Smooth muscle cell (in vitro differentiated cells): ENCODE measurements around the gene KATNAL1. TPM values are rescaled to one million over a fixed set of nuclear protein-coding genes. Genes with fewer than 3 reads are reported as not detected.

Source experiments
- DNase-seq: peaks from one replicate; lab custom pipeline; 2025; ENCODE audit not compliant: unreplicated experiment; lab: John Stamatoyannopoulos, UW
- H2AFZ ChIP-seq: fragments of 200-600 bp; sonication (generic); 2 replicates; pipeline ENCODE4 v1.6.0; 2016; ENCODE audit warnings: antibody characterized with exemption, low read depth, mild to moderate bottlenecking
- H3F3A ChIP-seq: fragments of 200-600 bp; sonication (generic); 2 replicates; pipeline ENCODE4 v1.6.0; 2017; ENCODE audit warnings: antibody characterized with exemption, low read depth
- H3K27ac ChIP-seq: fragments of 200-600 bp; sonication (generic); 2 replicates; pipeline ENCODE4 v1.5.1; 2016; ENCODE audit warnings: low read depth, mild to moderate bottlenecking
- H3K27me3 ChIP-seq: fragments of 200-600 bp; sonication (generic); 2 replicates; pipeline ENCODE4 v1.6.1; 2016; ENCODE audit warnings: low read depth, mild to moderate bottlenecking
- H3K36me3 ChIP-seq: fragments of 200-600 bp; sonication (generic); 2 replicates; pipeline ENCODE4 v1.5.1; 2016; ENCODE audit warnings: low read depth
- H3K4me1 ChIP-seq: fragments of 200-600 bp; sonication (generic); 2 replicates; pipeline ENCODE4 v1.5.1; 2016; ENCODE audit warnings: low read depth
- H3K4me2 ChIP-seq: fragments of 200-600 bp; sonication (generic); 2 replicates; pipeline ENCODE4 v1.6.0; 2016; ENCODE audit warnings: mild to moderate bottlenecking
- H3K4me3 ChIP-seq: fragments of 200-600 bp; sonication (generic); 2 replicates; pipeline ENCODE4 v1.5.1; 2016; ENCODE audit warnings: mild to moderate bottlenecking
- H3K79me2 ChIP-seq: fragments of 200-600 bp; sonication (generic); 2 replicates; pipeline ENCODE4 v1.6.0; 2016; ENCODE audit warnings: low read depth, mild to moderate bottlenecking
- H3K9ac ChIP-seq: fragments of 200-600 bp; sonication (generic); 2 replicates; pipeline ENCODE4 v1.6.0; 2016; ENCODE audit warnings: low read depth
- H3K9me3 ChIP-seq: fragments of 200-600 bp; sonication (generic); replicated peaks from 2 replicates; pipeline ENCODE4 v1.5.1; 2016; ENCODE audit warnings: low read depth
- H4K20me1 ChIP-seq: fragments of 200-600 bp; sonication (generic); 2 replicates; pipeline ENCODE4 v1.6.0; 2016; ENCODE audit warnings: low read depth
- WGBS: methylation state at CpG from one replicate; pipeline ENCODE4 v1.1.7; 2016; ENCODE audit warnings: low lambda C conversion rate; 5-methylcytosine and 5-hydroxymethylcytosine counted together
- polyA plus RNA-seq: library from polyadenylated mRNA; unstranded; fragments of >200 nt; fragmentation: Nextera tagmentation; extraction: Ambion mirVana; gene quantifications from 2 replicates; pipeline ENCODE4 v1.2.1, GENCODE V29; 2016
- total RNA-seq: library from RNA; depleted of rRNA; stranded (reverse); fragments of >200 nt; gene quantifications from 2 replicates; pipeline ENCODE4 v1.2.3, GENCODE V29; 2014
- TF ChIP-seq, protein P1 (sequence below): fragments of 200-600 bp; sonication (generic); IDR thresholded peaks from 2 replicates; pipeline ENCODE4 v1.5.1; 2017; ENCODE audit warnings: borderline replicate concordance, mild to moderate bottlenecking, antibody characterized with exemption; ENCODE audit not compliant: insufficient read depth, poor library complexity, severe bottlenecking

Gene KATNAL1
- total and polyA plus RNA-seq, 2 experiments from 2014 or later: 12.4 to 35.1 TPM

DNA sequence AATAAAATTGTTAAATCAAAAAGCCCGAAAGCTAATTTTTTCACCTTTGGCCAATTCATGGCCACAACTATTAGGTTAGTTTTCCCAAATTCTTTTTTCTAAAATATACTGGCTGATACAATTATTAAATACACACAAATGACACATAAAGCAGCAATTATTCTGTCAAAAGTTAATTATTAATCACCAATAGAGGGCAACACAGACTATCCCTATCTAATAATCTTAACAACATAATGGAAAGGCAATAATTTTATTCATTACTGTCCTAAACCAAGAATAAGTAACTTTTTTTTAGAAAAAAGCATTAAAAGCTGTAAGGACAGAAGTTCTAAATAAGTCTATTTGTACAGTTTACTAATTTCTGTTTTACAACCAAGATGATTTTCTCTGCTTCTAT, 51.7 kb downstream of the KATNAL1 start:
- H3F3A ChIP-seq: peaks cover 17% of the 10 kb centered on the region
- H3K9me3 ChIP-seq: no peaks in the 10 kb centered on the region
- peaks cover 15% of the 10 kb centered on the region for H3K79me2 ChIP-seq
- no peak overlapping the region for H3K4me3 ChIP-seq
- DNase-seq: no peak
- H2AFZ ChIP-seq: no peak overlapping the region
- H3K27me3 ChIP-seq: no peaks in the 10 kb centered on the region
- H4K20me1 ChIP-seq: peaks cover 19% of the 10 kb centered on the region
- no peak overlapping the region for H3K4me2 ChIP-seq
- 100% methylated on average over 1 of the region's 1 CpG for WGBS
- TF ChIP-seq, protein P1, sequence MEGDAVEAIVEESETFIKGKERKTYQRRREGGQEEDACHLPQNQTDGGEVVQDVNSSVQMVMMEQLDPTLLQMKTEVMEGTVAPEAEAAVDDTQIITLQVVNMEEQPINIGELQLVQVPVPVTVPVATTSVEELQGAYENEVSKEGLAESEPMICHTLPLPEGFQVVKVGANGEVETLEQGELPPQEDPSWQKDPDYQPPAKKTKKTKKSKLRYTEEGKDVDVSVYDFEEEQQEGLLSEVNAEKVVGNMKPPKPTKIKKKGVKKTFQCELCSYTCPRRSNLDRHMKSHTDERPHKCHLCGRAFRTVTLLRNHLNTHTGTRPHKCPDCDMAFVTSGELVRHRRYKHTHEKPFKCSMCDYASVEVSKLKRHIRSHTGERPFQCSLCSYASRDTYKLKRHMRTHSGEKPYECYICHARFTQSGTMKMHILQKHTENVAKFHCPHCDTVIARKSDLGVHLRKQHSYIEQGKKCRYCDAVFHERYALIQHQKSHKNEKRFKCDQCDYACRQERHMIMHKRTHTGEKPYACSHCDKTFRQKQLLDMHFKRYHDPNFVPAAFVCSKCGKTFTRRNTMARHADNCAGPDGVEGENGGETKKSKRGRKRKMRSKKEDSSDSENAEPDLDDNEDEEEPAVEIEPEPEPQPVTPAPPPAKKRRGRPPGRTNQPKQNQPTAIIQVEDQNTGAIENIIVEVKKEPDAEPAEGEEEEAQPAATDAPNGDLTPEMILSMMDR: no peak
- H3K9ac ChIP-seq: no peak overlapping the region
- H3K36me3 ChIP-seq: peaks cover 7% of the 10 kb centered on the region
- no peak overlapping the region for H3K27ac ChIP-seq
- H3K4me1 ChIP-seq: peaks cover 22% of the 10 kb centered on the region

GRCh38 chr13:30253830-30254229, 53.5 kb downstream of the KATNAL1 start:
- TF ChIP-seq, protein P1: no peak
- Histone ChIP-seq H2AFZ (no peak overlapping the region), H3K4me2 (no peak overlapping the region), H3K9me3 (no peaks in the 10 kb centered on the region), H3K4me1 (peaks cover 22% of the 10 kb centered on the region), H3K9ac (no peak overlapping the region), H3F3A (peaks cover 17% of the 10 kb centered on the region), H3K4me3 (no peak overlapping the region), H3K79me2 (peaks cover 18% of the 10 kb centered on the region), H3K36me3 (peaks cover 15% of the 10 kb centered on the region), H4K20me1 (peaks cover 19% of the 10 kb centered on the region), H3K27me3 (no peaks in the 10 kb centered on the region), H3K27ac (no peak overlapping the region)
- DNase-seq: no peak
- 89% methylated on average over 7 of the region's 7 CpGs for WGBS

DNA sequence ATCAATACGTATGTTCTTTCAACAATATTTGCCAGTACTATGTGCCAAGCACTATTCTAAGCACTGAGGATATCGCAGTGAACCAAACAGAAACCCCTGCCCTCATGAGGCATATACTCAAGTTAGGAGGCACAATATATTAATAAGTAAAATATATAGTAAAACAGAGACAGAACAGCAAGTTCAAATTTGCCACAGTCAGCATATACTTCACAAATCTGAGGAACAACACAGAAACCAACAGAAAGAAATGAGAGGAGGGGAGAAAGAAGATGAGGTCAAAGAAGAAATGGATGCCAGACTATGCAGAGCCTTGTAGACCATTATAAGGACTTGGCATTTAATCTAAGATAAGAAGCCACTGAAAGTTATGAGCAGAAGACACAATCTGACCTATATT, 59.9 kb downstream of the KATNAL1 start:
- H3K4me2 ChIP-seq: no peak overlapping the region
- DNase-seq: no peak
- H2AFZ ChIP-seq: no peak overlapping the region
- H4K20me1 ChIP-seq: peaks cover 6% of the 10 kb centered on the region
- H3F3A ChIP-seq: no peaks in the 10 kb centered on the region
- no peak overlapping the region for H3K9ac ChIP-seq
- peaks cover 8% of the 10 kb centered on the region for H3K36me3 ChIP-seq
- no peaks in the 10 kb centered on the region for H3K4me1 ChIP-seq
- 94% methylated on average over 2 of the region's 2 CpGs for WGBS
- no peaks in the 10 kb centered on the region for H3K27me3 ChIP-seq
- H3K27ac ChIP-seq: no peak overlapping the region
- TF ChIP-seq, protein P1: no peak
- H3K4me3 ChIP-seq: no peak overlapping the region
- peaks cover 27% of the 10 kb centered on the region for H3K79me2 ChIP-seq
- no peaks in the 10 kb centered on the region for H3K9me3 ChIP-seq

DNA sequence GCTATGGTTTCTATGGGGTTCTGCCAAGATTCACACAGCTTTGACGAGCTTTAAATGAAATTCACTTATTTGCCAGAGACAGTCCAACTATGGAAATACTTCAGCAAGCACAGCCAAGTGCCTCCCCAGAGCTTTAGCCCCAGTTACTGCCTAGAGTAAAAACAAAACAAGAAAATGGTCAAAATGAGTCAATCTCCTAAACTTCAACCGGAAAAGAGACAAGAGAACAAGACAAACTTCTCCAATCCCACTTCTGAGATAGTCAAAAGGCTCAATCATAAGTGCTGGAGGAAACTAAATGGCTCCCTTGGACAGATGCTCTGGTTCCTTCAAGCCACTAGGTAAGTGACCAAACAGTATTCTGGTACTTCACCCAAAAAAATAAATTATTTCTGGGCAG, 65.8 kb downstream of the KATNAL1 start:
- no peaks in the 10 kb centered on the region for H3F3A ChIP-seq
- no peak overlapping the region for H3K9ac ChIP-seq
- TF ChIP-seq, protein P1: no peak
- 94% methylated on average over 2 of the region's 2 CpGs for WGBS
- DNase-seq: no peak
- peaks cover 6% of the 10 kb centered on the region for H3K36me3 ChIP-seq
- no peaks in the 10 kb centered on the region for H3K9me3 ChIP-seq
- H4K20me1 ChIP-seq: peaks cover 9% of the 10 kb centered on the region
- no peak overlapping the region for H2AFZ ChIP-seq
- H3K4me3 ChIP-seq: no peak overlapping the region
- no peaks in the 10 kb centered on the region for H3K4me1 ChIP-seq
- peaks cover 18% of the 10 kb centered on the region for H3K79me2 ChIP-seq
- H3K27ac ChIP-seq: no peak overlapping the region
- H3K4me2 ChIP-seq: no peak overlapping the region
- H3K27me3 ChIP-seq: no peaks in the 10 kb centered on the region
